ENCODE results near the gene FANCM.
"Not testable (repeated sequence)": the region's sequence is repeated elsewhere in the genome, so short reads cannot be mapped to it uniquely, and the experiment has no call there.

Gene FANCM

DNA sequence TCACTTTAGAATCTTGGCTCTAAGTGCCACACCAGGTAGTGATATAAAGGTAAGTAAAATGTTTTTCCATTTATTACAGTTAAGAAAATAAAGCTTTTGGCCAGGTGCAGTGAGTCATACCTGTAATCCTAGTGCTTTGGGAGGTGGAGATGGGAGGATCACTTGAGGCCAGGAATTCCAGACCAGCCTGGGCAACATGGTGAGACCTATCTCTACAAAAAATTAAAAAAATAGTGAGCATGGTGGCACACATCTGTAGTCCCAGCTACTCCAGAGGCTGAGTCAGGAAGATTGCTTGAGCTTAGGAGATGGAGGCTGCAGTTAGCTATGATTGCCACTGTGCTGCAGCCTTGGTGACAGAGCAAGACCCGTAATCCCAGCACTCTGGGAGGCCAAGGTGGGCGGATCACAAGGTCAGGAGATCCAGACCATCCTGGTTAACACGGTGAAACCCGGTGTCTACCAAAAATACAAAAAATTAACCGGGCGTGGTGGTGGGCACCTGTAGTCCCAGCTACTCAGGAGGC is 5.0 kb downstream of the FANCM start:
- DNase-seq: no peak

- not testable (repeated sequence) for DNase-seq
These were observed 6.4 kb downstream of the FANCM start for GRCh38 chr14:45142083-45142482.

DNA sequence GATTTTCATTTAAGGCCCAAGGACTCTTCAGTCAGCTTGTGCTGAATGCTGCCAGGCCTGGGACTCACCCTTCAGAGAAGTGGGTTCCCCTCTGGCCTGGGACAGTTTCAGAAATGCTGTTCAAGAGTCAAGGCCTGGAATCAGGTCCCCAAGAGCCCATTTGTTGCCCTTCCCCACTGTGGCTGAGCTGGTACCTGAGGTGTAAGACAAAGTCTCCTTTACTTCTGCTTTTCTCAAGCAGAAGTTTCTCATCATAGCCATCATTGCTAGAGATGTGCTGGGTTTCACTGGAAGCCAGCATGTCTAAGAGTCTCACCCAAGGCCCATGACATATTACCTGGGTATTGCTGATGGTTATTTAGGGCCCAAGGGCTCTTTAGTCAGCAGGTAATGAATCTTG is 8.9 kb downstream of the FANCM start:
- no peak for DNase-seq

DNA sequence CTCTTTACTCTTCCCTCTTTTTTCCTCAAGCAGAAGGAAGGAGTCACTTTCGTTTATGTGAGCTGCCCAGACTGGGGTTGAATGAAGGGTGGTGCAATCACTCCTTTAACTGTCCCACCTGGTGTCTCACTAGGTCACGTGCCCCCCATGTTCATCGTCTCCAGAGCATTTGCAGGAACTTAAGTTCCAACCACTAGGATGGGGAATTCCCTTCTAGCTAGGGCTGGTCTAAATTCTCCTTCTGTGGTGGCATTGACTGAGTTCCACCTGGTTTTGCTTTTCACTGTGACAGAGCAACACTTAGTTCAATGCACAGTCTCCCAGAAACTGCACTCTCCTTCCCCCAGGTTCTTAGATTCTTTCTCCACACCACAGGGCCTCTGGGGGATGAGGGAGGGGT is 9.5 kb downstream of the FANCM start:
- DNase-seq: no peak

DNA sequence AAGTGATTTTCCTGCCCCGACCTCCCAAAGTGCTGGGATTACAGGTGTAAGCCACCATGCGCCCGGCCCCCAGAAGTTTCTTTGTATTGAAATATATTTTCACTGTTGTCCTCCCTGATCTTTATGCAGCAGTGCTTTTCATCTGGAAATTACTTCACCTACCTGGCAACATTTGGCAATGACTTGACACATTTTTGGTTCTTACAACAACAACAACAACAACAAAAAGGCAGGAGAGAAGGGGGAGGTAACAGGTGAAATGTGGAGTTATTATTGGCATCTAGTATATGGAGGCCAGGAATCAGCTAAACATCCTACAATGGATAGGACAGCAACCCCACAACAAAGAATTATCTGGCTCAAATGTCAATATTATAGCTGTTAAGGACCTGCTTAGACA is 13.9 kb downstream of the FANCM start:
- no peak for DNase-seq

DNA sequence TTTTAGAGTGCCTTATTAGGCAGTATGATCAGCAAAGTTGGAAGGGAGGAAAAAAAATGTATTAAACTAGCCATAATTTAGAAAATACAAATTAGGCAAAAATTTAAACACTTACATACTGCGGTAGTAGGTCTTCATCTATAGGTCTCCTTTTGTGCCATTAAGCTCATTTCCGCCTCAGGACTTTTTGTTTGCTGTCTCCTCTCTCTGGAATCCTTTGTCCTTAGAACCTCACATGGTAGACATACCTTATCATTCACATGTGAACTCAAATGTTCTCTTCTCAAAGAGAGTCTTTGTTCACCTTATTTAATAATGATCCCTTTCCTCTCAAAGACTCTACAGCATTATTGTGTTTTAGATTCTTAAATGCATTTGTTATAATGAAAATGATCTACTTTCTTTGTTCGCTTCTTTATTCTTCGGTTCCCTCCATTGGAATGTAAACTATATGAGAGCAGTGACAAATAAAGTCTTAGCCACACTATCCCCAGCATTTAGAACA is 14.7 kb downstream of the FANCM start:
- no peak for DNase-seq

DNA sequence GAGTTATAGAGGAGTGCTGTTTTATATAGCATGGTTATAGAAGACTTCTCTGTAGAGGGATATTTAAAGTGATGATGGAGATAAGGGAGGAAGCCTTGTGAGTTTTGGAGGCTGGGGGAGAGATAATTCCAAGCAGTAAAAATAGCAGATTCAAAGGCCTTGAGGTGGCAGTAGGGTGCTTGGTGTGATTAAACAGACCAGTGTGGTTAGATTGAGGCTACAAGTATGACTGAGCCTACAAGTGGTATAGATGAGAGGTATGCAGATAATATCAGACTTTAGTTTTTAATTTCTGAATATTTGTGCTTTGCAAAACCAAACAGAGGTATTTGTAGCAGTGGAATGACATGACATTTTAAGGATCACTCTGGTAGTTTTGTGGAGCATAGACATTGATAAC is 20.3 kb downstream of the FANCM start:
- DNase-seq: no peak

- no peak for DNase-seq
These were observed 34.2 kb downstream of the FANCM start for GRCh38 chr14:45169906-45170305.

GRCh38 chr14:45177076-45177475 is 41.3 kb downstream of the FANCM start:
- DNase-seq: no peak

DNA sequence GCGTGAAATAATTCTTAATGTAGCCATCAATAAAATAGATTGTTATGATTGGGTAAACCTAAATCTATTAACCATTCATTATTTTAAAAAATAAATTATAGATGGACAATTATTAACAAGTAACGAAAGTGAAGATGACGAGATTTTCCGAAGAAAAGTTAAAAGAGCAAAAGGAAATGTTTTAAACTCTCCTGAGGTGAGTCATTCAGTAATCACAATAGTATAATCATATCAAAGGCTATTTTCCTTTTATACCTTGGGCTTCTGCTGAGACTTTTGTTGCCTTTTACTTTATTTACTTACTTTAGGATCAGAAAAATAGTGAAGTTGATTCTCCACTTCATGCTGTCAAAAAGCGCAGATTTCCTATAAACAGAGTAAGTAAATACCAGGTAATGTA is 45.6 kb downstream of the FANCM start:
- DNase-seq: no peak

DNA sequence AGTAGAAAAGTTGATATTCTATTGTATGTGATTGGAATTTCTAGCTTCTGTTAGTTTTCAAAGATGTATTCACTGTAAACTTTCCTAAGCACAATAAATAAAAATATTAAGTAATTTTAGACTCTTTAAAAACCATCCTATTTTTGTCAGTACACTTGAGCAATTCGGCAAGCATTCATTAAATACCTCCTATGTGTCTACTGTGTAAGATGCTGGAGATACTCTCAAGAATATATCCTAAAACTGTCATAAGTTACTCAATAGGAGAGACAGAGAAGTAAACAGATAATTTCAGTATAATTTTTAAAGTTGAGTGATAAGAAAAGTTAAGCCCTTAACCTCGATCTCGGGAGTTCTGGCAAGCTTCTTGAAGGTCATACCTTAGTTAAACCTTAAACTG is 46.1 kb downstream of the FANCM start:
- DNase-seq: no peak

- DNase-seq: no peak
These were observed 49.5 kb downstream of the FANCM start for GRCh38 chr14:45185100-45185814.

GRCh38 chr14:45194964-45195363 is 59.2 kb downstream of the FANCM start:
- DNase-seq: no peak

DNA sequence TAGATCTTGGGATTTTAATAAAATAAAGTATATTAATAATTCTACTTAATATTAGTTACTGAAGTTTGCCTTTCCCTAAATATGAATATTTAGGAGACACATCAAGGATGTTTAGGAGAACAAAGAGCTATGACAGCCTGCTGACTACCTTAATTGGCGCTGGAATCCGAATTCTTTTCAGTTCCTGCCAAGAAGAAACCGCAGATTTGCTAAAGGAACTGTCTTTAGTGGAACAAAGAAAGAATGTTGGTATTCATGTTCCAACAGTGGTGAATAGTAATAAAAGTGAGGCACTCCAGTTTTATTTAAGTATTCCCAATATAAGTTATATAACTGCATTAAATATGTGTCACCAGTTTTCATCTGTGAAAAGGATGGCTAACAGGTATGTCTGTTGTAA is 62.8 kb downstream of the FANCM start:
- no peak for DNase-seq

DNA sequence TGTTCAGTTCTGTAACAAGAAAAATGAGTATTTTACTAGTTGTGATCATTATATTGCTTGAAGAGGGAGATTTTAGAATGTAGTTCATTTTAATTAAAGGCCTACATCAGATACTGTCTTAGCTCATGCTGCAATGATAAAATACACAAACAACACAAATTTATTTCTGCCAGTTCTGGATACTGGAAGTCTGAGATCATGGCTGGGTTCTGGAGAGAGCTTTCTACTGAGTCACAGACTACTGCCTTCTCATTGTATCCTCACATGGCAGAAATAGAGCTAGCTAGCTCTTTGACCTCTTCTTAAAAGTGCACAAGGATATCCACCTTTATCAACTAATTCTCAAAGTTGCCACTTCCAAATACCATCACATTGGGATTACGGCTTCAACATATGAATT is 63.5 kb downstream of the FANCM start:
- DNase-seq: no peak

GRCh38 chr14:45201905-45202304 is 66.2 kb downstream of the FANCM start:
- no peak for DNase-seq

DNA sequence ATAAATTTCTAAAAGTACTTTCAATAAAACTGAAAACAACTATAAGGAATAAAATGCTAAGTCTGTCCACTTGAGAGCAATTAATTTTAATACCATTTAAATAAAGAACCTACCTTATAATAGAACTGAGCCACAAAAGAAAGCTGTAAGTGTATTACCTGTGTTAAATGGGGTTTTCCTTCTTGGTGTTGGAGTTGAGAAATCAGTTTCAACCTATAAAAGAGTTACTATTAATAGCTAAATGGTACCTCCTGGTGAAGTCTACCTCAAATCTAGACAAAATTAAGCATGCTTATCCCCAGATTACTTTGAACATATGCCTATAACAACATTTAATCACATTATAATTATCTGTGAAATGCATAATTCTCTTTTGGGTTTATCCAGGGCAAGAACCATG is 68.5 kb downstream of the FANCM start:
- DNase-seq: no peak

GRCh38 chr14:45210159-45210558 is 74.4 kb downstream of the FANCM start:
- DNase-seq: no peak

DNA sequence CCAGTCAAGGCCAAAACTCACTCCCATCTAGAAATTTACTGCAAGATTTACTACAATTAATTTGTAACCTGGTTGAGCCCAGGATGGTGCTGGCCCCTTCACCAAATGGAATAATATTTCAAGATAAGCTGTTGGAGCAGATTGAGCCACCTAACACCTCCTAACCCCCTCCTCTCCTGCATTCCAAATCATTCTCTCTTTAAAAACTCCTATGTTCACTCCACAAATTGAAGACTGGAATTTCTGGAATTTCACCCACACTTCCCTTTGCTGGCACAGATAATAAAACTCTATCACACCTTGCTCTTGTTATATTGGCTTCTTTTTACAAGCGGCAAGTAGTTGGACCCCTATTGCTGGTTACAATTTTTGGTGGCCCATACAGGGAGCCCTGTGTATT is 75.6 kb downstream of the FANCM start:
- no peak for DNase-seq

GRCh38 chr14:45212231-45212630 is 76.5 kb downstream of the FANCM start:
- no peak for DNase-seq

DNA sequence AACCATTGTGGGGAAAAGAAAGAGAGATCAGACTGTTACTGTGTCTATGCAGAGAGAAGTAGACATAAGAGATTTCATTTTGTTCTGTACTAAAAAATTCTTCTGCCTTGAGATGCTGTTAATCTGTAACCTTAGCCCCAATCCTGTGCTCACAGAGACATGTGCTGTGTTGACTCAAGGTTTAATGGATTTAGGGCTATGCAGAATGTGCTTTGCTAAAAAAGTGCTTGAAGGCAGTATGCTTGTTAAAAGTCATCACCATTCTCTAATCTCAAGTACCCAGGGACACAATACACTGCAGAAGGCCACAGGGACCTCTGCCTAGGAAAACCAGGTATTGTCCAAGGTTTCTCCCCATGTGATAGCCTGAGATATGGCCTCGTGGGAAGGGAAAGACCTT is 78.0 kb downstream of the FANCM start:
- not testable (repeated sequence) for DNase-seq

GRCh38 chr14:45214341-45214740 is 78.6 kb downstream of the FANCM start:
- not testable (repeated sequence) for DNase-seq

GRCh38 chr14:45222485-45223262 is 86.9 kb downstream of the FANCM start:
- no peak for DNase-seq

GRCh38 chr14:45227566-45227965 is 91.8 kb downstream of the FANCM start:
- no peak for DNase-seq

All from NCI-H1105 treated with DMSO at 0.1 percent for 48 hours (cell line).